GM23338 (cell line): Measurements from ENCODE around the gene OTUB1. TPM values are rescaled to one million over a fixed set of nuclear protein-coding genes. Genes with fewer than 3 reads are reported as not detected.

Experiments
- ATAC-seq: fragments of 200-7000 bp; cut with Tn5 transposase; 3 replicates; pipeline ENCODE4 v1.9.1; 2020
- DNase-seq: peaks from one replicate; pipeline ENCODE4 v3.0.0-alpha.2; 2015; ENCODE audit warnings: low spot score
- H2AFZ ChIP-seq: fragments of 200-600 bp; sonication (generic); 2 replicates; pipeline ENCODE4 v1.8.0; 2016; ENCODE audit warnings: antibody characterized with exemption, mild to moderate bottlenecking, moderate library complexity
- H3F3A ChIP-seq: fragments of 200-600 bp; sonication (generic); replicated peaks from 2 replicates; pipeline ENCODE4 v1.8.0; 2017; ENCODE audit warnings: antibody characterized with exemption, mixed run types, low read depth
- H3K27ac ChIP-seq: fragments of 200-600 bp; sonication (generic); 2 replicates; pipeline ENCODE4 v1.6.1; 2016; ENCODE audit warnings: low read depth
- H3K27me3 ChIP-seq: fragments of 200-600 bp; sonication (generic); 2 replicates; pipeline ENCODE4 v1.8.0; 2016; ENCODE audit warnings: mild to moderate bottlenecking, mixed run types, moderate library complexity; ENCODE audit not compliant: insufficient read depth
- H3K36me3 ChIP-seq: fragments of 200-600 bp; sonication (generic); 2 replicates; pipeline ENCODE4 v1.8.0; 2016; ENCODE audit warnings: mild to moderate bottlenecking; ENCODE audit not compliant: insufficient read depth
- H3K4me1 ChIP-seq: fragments of 200-600 bp; sonication (generic); 2 replicates; pipeline ENCODE4 v1.8.0; 2016; ENCODE audit warnings: mild to moderate bottlenecking, moderate library complexity; ENCODE audit not compliant: insufficient read depth
- H3K4me2 ChIP-seq: fragments of 200-600 bp; sonication (generic); 2 replicates; pipeline ENCODE4 v1.7.1; 2017; ENCODE audit warnings: mixed run types
- H3K4me3 ChIP-seq: fragments of 200-600 bp; sonication (generic); 2 replicates; pipeline ENCODE4 v1.6.1; 2016; ENCODE audit warnings: mixed run types
- H3K79me2 ChIP-seq: fragments of 200-600 bp; sonication (generic); replicated peaks from 2 replicates; pipeline ENCODE4 v1.8.0; 2017; ENCODE audit warnings: mild to moderate bottlenecking; ENCODE audit not compliant: insufficient read depth
- H3K9me2 ChIP-seq: fragments of 200-600 bp; sonication (generic); 2 replicates; pipeline ENCODE4 v1.8.0; 2017; ENCODE audit not compliant: insufficient read depth
- H4K20me1 ChIP-seq: fragments of 200-600 bp; sonication (generic); replicated peaks from 2 replicates; pipeline ENCODE4 v1.8.0; 2017; ENCODE audit warnings: mild to moderate bottlenecking; ENCODE audit not compliant: insufficient read depth
- H3K27ac Mint-ChIP-seq: 2 replicates; pipeline ENCODE4 v1.8.0; 2020; ENCODE audit warnings: inconsistent platforms, mild to moderate bottlenecking, moderate library complexity, mixed read lengths
- H3K27me3 Mint-ChIP-seq: 3 replicates; pipeline ENCODE4 v1.8.0; 2022; ENCODE audit warnings: low read depth, mild to moderate bottlenecking, moderate library complexity, mixed read lengths, inconsistent platforms; ENCODE audit not compliant: insufficient read depth, poor library complexity
- H3K36me3 Mint-ChIP-seq: 3 replicates; pipeline ENCODE4 v1.8.0; 2021; ENCODE audit warnings: low read depth, mild to moderate bottlenecking, inconsistent platforms, moderate library complexity, mixed read lengths
- H3K4me1 Mint-ChIP-seq: 3 replicates; pipeline ENCODE4 v1.8.0; 2020; ENCODE audit warnings: mild to moderate bottlenecking, inconsistent platforms, mixed read lengths
- H3K4me3 Mint-ChIP-seq: 3 replicates; pipeline ENCODE4 v1.8.0; 2021; ENCODE audit warnings: moderate library complexity, mild to moderate bottlenecking, inconsistent platforms, mixed read lengths
- H3K9me3 Mint-ChIP-seq: 3 replicates; pipeline ENCODE4 v1.8.0; 2020; ENCODE audit warnings: moderate library complexity, mild to moderate bottlenecking, inconsistent platforms, mixed read lengths
- EZH2 ChIP-seq: fragments of 200-600 bp; sonication (generic); IDR thresholded peaks from one replicate; pipeline ENCODE4 v1.8.0; 2017; ENCODE audit warnings: antibody characterized with exemption, mild to moderate bottlenecking, low read depth; ENCODE audit not compliant: unreplicated experiment
- JUNB ChIP-seq: IDR thresholded peaks from one replicate; pipeline ENCODE4 v1.6.1; 2016; ENCODE audit warnings: antibody characterized with exemption; ENCODE audit not compliant: unreplicated experiment
- STAT1 ChIP-seq: IDR thresholded peaks from one replicate; pipeline ENCODE4 v1.6.1; 2016; ENCODE audit warnings: antibody characterized with exemption; ENCODE audit not compliant: unreplicated experiment
- ZNF114 ChIP-seq: fragments of 250-450 bp; sonication (Bioruptor Pico); IDR thresholded peaks from 2 replicates; pipeline ENCODE4 v1.5.0; 2020; ENCODE audit warnings: mild to moderate bottlenecking, moderate library complexity
- polyA plus RNA-seq: library from polyadenylated mRNA; unstranded; fragments of >200 nt; fragmentation: Nextera tagmentation; extraction: Ambion mirVana; gene quantifications from 2 replicates; pipeline ENCODE4 v1.2.1, GENCODE V29; 2016
- total RNA-seq: library from RNA; depleted of rRNA; stranded (reverse); fragments of >200 nt; shearing (Covaris generic); gene quantifications from 2 replicates; pipeline ENCODE4 v1.2.3, GENCODE V29; 2014
- TF ChIP-seq, protein P1 (sequence below): IDR thresholded peaks from one replicate; pipeline ENCODE4 v1.6.1; 2018; ENCODE audit warnings: antibody characterized with exemption; ENCODE audit not compliant: unreplicated experiment
- TF ChIP-seq, protein P2 (sequence below), 2 experiments: fragments of 200-600 bp in 1 of 2; sonication (generic) in 1 of 2; conservative IDR thresholded peaks; 2 replicates each; pipeline versions ENCODE4 v1.5.1 to v1.6.1; 2016 to 2017; ENCODE audit warnings: antibody characterized with exemption in 2 of 2, low read depth in 2 of 2, mild to moderate bottlenecking in 2 of 2, moderate library complexity in 1 of 2

The OTUB1 gene
- total and polyA plus RNA-seq, 2 experiments from 2014 or later: 122 to 207 TPM

DNA sequence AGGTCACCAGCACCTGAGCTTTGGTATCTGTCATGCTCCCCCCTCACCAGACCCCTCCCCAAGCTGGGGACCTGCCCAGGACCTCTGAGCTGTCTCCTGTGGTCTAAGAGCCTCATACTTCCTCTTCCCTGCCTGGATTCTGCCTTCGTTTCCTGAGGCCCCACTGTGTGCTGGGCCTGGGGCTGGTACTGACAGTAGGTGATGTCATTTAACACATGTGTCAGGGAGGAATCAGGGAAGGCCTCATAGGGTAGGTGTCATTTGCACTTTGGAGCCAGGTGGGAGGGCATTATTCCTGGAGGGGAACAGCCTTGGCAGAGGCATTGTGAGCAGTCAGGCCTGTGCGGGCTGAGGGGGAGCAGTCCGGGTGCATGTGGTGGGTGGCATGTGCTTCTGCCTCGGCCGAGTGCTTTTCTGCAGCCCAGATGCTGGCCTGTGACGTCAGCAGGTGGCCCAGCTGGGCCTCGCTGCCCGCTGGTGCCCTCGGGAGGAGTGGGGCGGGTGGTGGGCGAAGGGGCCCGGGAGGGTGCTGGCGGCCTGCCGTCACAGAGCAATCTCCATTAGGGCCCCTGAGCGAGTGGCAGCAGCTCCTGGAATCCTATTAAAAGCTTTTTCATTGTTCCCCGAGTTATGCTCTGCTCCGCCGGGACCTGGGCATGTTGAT lies 58.6 kb downstream of the OTUB1 start:
- Mint-ChIP-seq H3K27ac (no peak overlapping the region), H3K4me3 (no peak overlapping the region), H3K27me3 (peaks cover 54% of the 10 kb centered on the region), H3K4me1 (peaks cover 12% of the 10 kb centered on the region), H3K9me3 (no peaks in the 10 kb centered on the region), H3K36me3 (no peaks in the 10 kb centered on the region)
- no peak for TF ChIP-seq ZNF114
- TF ChIP-seq STAT1: no peak
- TF ChIP-seq, protein P1, sequence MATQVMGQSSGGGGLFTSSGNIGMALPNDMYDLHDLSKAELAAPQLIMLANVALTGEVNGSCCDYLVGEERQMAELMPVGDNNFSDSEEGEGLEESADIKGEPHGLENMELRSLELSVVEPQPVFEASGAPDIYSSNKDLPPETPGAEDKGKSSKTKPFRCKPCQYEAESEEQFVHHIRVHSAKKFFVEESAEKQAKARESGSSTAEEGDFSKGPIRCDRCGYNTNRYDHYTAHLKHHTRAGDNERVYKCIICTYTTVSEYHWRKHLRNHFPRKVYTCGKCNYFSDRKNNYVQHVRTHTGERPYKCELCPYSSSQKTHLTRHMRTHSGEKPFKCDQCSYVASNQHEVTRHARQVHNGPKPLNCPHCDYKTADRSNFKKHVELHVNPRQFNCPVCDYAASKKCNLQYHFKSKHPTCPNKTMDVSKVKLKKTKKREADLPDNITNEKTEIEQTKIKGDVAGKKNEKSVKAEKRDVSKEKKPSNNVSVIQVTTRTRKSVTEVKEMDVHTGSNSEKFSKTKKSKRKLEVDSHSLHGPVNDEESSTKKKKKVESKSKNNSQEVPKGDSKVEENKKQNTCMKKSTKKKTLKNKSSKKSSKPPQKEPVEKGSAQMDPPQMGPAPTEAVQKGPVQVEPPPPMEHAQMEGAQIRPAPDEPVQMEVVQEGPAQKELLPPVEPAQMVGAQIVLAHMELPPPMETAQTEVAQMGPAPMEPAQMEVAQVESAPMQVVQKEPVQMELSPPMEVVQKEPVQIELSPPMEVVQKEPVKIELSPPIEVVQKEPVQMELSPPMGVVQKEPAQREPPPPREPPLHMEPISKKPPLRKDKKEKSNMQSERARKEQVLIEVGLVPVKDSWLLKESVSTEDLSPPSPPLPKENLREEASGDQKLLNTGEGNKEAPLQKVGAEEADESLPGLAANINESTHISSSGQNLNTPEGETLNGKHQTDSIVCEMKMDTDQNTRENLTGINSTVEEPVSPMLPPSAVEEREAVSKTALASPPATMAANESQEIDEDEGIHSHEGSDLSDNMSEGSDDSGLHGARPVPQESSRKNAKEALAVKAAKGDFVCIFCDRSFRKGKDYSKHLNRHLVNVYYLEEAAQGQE: no peak
- TF ChIP-seq, protein P2, sequence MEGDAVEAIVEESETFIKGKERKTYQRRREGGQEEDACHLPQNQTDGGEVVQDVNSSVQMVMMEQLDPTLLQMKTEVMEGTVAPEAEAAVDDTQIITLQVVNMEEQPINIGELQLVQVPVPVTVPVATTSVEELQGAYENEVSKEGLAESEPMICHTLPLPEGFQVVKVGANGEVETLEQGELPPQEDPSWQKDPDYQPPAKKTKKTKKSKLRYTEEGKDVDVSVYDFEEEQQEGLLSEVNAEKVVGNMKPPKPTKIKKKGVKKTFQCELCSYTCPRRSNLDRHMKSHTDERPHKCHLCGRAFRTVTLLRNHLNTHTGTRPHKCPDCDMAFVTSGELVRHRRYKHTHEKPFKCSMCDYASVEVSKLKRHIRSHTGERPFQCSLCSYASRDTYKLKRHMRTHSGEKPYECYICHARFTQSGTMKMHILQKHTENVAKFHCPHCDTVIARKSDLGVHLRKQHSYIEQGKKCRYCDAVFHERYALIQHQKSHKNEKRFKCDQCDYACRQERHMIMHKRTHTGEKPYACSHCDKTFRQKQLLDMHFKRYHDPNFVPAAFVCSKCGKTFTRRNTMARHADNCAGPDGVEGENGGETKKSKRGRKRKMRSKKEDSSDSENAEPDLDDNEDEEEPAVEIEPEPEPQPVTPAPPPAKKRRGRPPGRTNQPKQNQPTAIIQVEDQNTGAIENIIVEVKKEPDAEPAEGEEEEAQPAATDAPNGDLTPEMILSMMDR (conservative IDR thresholded peaks at IDR 0.05; ENCODE audit: low read depth in 2 of 2): no peak
- ATAC-seq: no peak
- Histone ChIP-seq H3K4me1 (peaks cover 5% of the 10 kb centered on the region; the same call in 1 of the 2 replicates), H3K79me2 (no peaks in the 10 kb centered on the region), H3K36me3 (no peaks in the 10 kb centered on the region), H3K27ac (no peak overlapping the region), H3K9me2 (no peaks in the 10 kb centered on the region), H3K4me2 (no peak overlapping the region), H4K20me1 (peaks cover 8% of the 10 kb centered on the region; the same call in 1 of the 2 replicates), H3F3A (no peaks in the 10 kb centered on the region), H2AFZ (no peak overlapping the region), H3K27me3 (peaks cover 97% of the 10 kb centered on the region), H3K4me3 (no peak overlapping the region)
- no peak for DNase-seq

DNA sequence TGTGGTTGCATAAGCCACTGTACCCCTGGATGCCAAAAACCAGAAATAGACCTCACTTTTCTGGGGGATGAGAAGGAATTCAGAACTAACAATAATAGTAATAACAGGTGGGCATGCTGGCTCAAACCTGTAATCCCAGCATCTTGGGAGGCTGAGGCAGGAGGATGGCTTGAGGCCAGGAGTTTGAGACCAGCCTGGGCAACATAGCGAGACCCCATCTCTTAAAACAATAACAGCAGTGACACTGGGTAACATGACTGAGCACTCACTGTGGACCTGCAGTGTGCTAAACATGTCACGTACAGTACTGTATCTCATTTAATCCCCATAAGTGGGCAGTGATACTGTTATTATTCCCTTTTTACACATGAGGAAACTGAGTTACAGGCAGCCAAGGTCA lies 59.5 kb downstream of the OTUB1 start:
- ATAC-seq (no peak), DNase-seq (no peak)
- Mint-ChIP-seq H3K4me3 (no peak overlapping the region), H3K4me1 (peaks cover 9% of the 10 kb centered on the region), H3K27me3 (peaks cover 48% of the 10 kb centered on the region), H3K9me3 (no peaks in the 10 kb centered on the region), H3K36me3 (no peaks in the 10 kb centered on the region), H3K27ac (no peak overlapping the region)
- Histone ChIP-seq H3K9me2 (no peaks in the 10 kb centered on the region), H4K20me1 (peaks cover 8% of the 10 kb centered on the region; the same call in 1 of the 2 replicates), H3K4me1 (peaks cover 5% of the 10 kb centered on the region; the same call in 1 of the 2 replicates), H3K4me3 (no peak overlapping the region), H3F3A (no peaks in the 10 kb centered on the region), H2AFZ (no peak overlapping the region), H3K27me3 (peaks cover 95% of the 10 kb centered on the region), H3K79me2 (no peaks in the 10 kb centered on the region), H3K4me2 (no peak overlapping the region), H3K36me3 (no peaks in the 10 kb centered on the region), H3K27ac (no peak overlapping the region)
- TF ChIP-seq EZH2 (no peak), STAT1 (no peak), JUNB (no peak)
- TF ChIP-seq, protein P1: no peak
